HL-60 (cell line): ENCODE results near the gene LYPD8.

Source experiments
- DNase-seq, 2 experiments: peaks; one replicate each; pipeline ENCODE4 v3.0.0-alpha.2; 2010 to 2020; ENCODE audit warnings: low read depth in 1 of 2, low spot score in 1 of 2
- H3K27ac ChIP-seq: fragments of 250-450 bp; sonication (Bioruptor Pico); replicated peaks from 2 replicates; pipeline ENCODE4 v1.5.1; 2020; ENCODE audit warnings: mild to moderate bottlenecking, moderate library complexity
- H3K27me3 ChIP-seq: fragments of 250-450 bp; sonication (Bioruptor Pico); 2 replicates; pipeline ENCODE4 v1.5.1; 2021; ENCODE audit warnings: mild to moderate bottlenecking, moderate library complexity; ENCODE audit not compliant: insufficient read depth, poor library complexity, severe bottlenecking
- H3K4me3 ChIP-seq: replicated peaks from 2 replicates; pipeline ENCODE4 v1.5.1; 2011; ENCODE audit warnings: mild to moderate bottlenecking, control low read depth, low read length; ENCODE audit not compliant: insufficient read depth
- CTCF ChIP-seq: IDR thresholded peaks from one replicate; pipeline ENCODE4 v1.5.1; 2011; ENCODE audit warnings: low read length, control low read depth, inconsistent platforms; ENCODE audit not compliant: insufficient read depth
- GABPA ChIP-seq: IDR thresholded peaks from 2 replicates; pipeline ENCODE4 v1.6.1; 2012; ENCODE audit warnings: low read depth
- POLR2AphosphoS5 ChIP-seq: IDR thresholded peaks from 2 replicates; pipeline ENCODE4 v1.6.1; 2012; ENCODE audit warnings: low read depth
- REST ChIP-seq: IDR thresholded peaks from 2 replicates; pipeline ENCODE4 v1.6.1; 2012; ENCODE audit warnings: low read depth; ENCODE audit not compliant: insufficient replicate concordance
- SPI1 ChIP-seq: IDR thresholded peaks from 2 replicates; pipeline ENCODE4 v1.6.1; 2012; ENCODE audit warnings: low read depth, mild to moderate bottlenecking, borderline replicate concordance

LYPD8 gene

GRCh38 chr1:248751142-248751541 is 4.4 kb downstream of the LYPD8 start:
- Histone ChIP-seq H3K27me3 (no peaks in the 10 kb centered on the region), H3K4me3 (no peak overlapping the region), H3K27ac (no peak overlapping the region)
- no peak for TF ChIP-seq CTCF
- TF ChIP-seq SPI1 = no peak
- no peak for TF ChIP-seq REST
- TF ChIP-seq POLR2AphosphoS5 = no peak
- no peak for TF ChIP-seq GABPA
- no peak for DNase-seq

GRCh38 chr1:248750496-248750895 is 5.1 kb downstream of the LYPD8 start:
- no peaks in the 10 kb centered on the region for H3K27me3 ChIP-seq
- no peak for DNase-seq
- no peak for TF ChIP-seq CTCF
- TF ChIP-seq POLR2AphosphoS5 = no peak
- H3K4me3 ChIP-seq = no peak overlapping the region
- no peak overlapping the region; the same call in 1 of the 2 replicates for H3K27ac ChIP-seq

GRCh38 chr1:248748211-248748610 is 7.3 kb downstream of the LYPD8 start:
- Histone ChIP-seq H3K27me3 (no peaks in the 10 kb centered on the region), H3K27ac (no peak overlapping the region), H3K4me3 (no peak overlapping the region)
- DNase-seq = no peak
- TF ChIP-seq GABPA = no peak
- no peak for TF ChIP-seq CTCF
- TF ChIP-seq REST = no peak
- TF ChIP-seq POLR2AphosphoS5 = no peak
- no peak for TF ChIP-seq SPI1

- TF ChIP-seq POLR2AphosphoS5 (no peak), GABPA (no peak), SPI1 (no peak), CTCF (no peak), REST (no peak)
- Histone ChIP-seq H3K4me3 (peak overlapping the region; percentile 59), H3K27me3 (no peaks in the 10 kb centered on the region), H3K27ac (peak overlapping the region; percentile 93)
- no peak for DNase-seq
Measured at GRCh38 chr1:248740876-248741275, 14.7 kb downstream of the LYPD8 start.
